Retinal pigment epithelial cell (primary cell): ENCODE measurements around the gene CD22.

ENCODE experiments used
- DNase-seq: peaks from one replicate; pipeline ENCODE4 v3.0.0-alpha.2; 2010; ENCODE audit warnings: low read depth
- H3K4me3 ChIP-seq: 2 replicates; pipeline ENCODE4 v1.5.1; 2011; ENCODE audit warnings: mild to moderate bottlenecking, low read length, control low read depth, moderate library complexity
- TF ChIP-seq, protein P1 (sequence below): conservative IDR thresholded peaks from 2 replicates; pipeline ENCODE4 v1.5.1; 2011; ENCODE audit warnings: low read depth, low read length, control low read depth, inconsistent platforms

The CD22 gene

DNA sequence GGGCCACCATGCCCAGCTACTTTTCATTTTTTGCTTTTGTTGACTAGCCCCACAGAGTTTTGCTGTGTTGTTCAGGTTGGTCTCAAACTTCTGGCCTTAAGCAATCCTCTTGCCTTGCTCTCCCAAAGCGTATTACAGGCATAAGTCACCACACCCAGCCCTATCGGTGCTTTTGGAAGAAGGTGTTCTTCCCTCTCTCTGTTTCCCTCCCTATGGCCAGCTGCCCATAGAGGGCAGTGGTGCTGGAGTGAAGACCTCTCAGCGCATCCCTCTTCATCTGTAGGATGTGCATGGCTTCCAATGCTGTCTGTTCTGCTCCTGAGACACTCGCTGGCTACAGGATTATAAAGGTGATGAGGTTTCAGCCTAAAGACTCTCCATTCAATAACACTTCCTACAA lies 1.3 kb upstream of the CD22 start:
- DNase-seq: no peak
- H3K4me3 ChIP-seq: no peak overlapping the region
- TF ChIP-seq, protein P1, sequence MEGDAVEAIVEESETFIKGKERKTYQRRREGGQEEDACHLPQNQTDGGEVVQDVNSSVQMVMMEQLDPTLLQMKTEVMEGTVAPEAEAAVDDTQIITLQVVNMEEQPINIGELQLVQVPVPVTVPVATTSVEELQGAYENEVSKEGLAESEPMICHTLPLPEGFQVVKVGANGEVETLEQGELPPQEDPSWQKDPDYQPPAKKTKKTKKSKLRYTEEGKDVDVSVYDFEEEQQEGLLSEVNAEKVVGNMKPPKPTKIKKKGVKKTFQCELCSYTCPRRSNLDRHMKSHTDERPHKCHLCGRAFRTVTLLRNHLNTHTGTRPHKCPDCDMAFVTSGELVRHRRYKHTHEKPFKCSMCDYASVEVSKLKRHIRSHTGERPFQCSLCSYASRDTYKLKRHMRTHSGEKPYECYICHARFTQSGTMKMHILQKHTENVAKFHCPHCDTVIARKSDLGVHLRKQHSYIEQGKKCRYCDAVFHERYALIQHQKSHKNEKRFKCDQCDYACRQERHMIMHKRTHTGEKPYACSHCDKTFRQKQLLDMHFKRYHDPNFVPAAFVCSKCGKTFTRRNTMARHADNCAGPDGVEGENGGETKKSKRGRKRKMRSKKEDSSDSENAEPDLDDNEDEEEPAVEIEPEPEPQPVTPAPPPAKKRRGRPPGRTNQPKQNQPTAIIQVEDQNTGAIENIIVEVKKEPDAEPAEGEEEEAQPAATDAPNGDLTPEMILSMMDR: peak; percentile 35

DNA sequence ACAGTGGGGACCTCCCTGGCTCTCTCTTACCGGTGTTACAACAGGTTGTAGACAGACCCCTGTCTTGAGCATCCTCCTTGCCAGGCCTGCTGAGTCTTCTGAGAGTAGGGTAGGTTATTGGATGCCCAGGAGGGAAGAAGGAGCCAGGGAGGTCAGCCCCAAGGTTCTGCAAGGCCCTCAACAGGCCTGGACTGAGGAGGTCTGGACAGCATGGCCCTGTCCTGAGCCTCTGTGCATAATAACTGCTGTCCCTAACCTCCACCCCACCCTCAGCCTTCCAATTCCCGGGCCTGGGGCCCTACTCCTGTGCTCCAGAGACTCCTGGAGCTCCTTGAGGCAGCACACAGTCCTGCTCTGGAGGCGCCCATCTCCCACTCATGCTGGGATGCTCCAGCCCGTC lies 336 bp downstream of the CD22 start:
- no peak overlapping the region for H3K4me3 ChIP-seq
- TF ChIP-seq, protein P1: no peak
- no peak for DNase-seq

DNA sequence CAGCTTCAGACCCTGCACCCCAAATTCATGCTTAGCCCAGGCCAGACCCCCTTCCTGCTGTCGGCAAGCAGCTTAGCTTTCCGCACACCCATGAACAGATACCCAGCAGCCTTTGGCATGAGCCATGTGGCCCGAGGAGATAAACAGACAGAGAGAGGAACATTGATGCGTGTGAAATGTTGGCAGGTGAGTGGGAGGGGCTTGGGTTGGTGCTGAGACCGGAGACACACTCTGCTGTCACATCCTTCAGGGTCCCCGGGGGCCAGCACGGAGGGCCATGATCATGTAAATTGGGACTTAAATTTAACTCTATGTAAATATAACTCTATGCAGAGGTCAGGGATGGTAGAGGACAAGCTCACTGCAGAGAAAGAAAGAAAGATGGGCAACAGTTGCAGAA lies 1.5 kb downstream of the CD22 start:
- TF ChIP-seq, protein P1: no peak
- no peak overlapping the region for H3K4me3 ChIP-seq
- DNase-seq: no peak

DNA sequence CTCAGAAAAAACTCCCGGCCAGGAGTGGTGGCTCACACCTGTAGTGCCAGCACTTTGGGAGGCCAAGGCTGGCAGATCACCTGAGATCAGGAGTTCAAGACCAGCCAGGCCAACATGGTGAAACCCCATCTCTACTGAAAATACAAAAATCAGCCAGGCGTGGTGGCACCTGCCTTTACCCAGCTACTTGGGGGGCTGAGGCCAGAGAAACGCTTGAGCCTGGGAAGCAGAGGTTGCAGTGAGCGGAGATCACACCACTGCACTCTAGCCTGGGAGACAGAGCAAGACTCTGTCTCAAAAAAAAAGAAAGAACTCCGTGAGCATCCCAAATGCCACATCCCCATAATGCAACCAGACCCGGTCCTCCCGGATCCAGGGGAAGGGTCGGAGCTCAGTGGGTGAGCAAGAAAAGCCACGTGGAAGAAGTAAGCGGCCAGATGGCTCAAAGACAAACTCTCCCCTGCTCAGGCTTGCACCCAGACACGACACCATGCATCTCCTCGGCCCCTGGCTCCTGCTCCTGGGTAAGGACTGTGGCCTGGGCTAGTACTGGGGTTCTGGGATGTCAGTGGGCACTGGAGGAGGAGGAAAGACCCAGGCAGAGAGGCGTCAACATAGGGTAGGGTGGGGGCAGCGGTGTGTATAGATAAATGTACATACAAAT lies 2.7 kb downstream of the CD22 start:
- DNase-seq: no peak
- TF ChIP-seq, protein P1: no peak
- no peak overlapping the region for H3K4me3 ChIP-seq

DNA sequence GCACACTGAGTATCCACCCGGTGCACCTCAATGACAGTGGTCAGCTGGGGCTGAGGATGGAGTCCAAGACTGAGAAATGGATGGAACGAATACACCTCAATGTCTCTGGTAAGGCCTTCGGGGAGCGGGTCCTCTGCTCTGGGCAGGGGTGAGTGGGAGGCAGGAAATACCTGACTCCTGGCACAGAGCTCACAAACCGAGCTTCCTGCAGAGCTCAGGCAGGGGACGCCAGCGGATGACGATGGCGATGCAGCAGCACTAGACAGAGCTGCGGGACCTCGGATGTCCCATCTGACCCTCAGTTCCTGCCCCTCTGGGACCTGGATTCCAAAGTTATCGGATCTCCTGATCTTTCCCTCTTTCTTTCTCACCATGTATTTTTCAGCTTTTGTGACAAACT lies 3.8 kb downstream of the CD22 start:
- TF ChIP-seq, protein P1: no peak
- no peak overlapping the region for H3K4me3 ChIP-seq
- DNase-seq: no peak

DNA sequence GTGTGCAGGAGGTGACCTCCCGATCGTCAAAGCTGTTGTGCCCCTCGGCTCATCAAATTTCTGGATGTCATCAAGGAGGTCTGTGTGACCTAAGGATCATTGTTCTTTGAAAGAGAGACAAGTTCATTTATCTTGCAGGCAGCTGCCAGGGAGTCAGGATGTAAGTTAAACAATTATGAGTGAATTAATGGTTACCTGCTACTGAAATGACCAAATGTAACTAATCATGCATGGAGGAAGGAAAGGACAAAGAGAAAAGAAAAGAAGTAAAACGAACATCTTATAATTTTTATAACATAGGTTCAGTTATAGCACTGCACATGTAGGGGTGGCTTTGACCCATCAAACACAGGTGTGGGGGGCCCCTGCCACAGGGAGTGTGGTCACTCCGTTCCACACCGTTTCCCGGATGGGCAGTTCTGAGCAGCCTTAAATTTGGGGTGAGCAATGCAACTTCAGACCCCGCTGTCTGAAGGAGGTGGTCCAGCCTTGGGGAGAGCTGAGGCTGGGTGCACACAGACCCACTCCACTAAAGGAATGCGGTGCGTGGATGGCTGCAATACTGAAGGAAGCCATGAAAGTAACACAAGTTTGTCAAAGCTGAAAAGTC lies 5.3 kb downstream of the CD22 start:
- no peak for DNase-seq
- H3K4me3 ChIP-seq: no peak overlapping the region
- TF ChIP-seq, protein P1: no peak
